ENCODE results near the gene CYP51A1. TPM values are rescaled to one million over a fixed set of nuclear protein-coding genes. Genes with fewer than 3 reads are reported as not detected.

The CYP51A1 gene
- total RNA-seq, 2 experiments from 2014 or later = 26.8 to 29.1 TPM

Other genes with a start within 250 kb of the CYP51A1 start
- 10 to 100 TPM; 49.0 to 50.9 TPM for gene AKAP9, start 193.6 kb downstream of the CYP51A1 start, total RNA-seq
- gene LRRD1, start 44.7 kb upstream of the CYP51A1 start, total RNA-seq = not detected
- gene KRIT1, start 111.4 kb upstream of the CYP51A1 start, total RNA-seq = 10 to 100 TPM; 46.4 to 54.2 TPM
- gene ANKIB1, start 111.5 kb upstream of the CYP51A1 start, total RNA-seq = 10 to 100 TPM; 75.5 to 77.6 TPM

Data from activated naive CD8-positive, alpha-beta T cell treated with anti-CD3 and anti-CD28 coated beads, Interleukin-2, amount 10 ng/mL, durations not matched to agents 7 days and 5 days (primary cell).